GM21619 (cell line): Measurements from ENCODE around the gene VENTX.

ENCODE experiments used
- ATAC-seq: cut with Tn5 transposase; IDR thresholded peaks from one replicate; pipeline ENCODE4 v1.9.1; 2021; ENCODE audit not compliant: unreplicated experiment

VENTX gene

GRCh38 chr10:133201948-133202725, 35.5 kb upstream of the VENTX start:
- ATAC-seq: no peak

- no peak for ATAC-seq
Measured at GRCh38 chr10:133202778-133203651, 34.6 kb upstream of the VENTX start.

- no peak for ATAC-seq
Measured at GRCh38 chr10:133203652-133204195, 33.9 kb upstream of the VENTX start.

- ATAC-seq: no peak
Measured at GRCh38 chr10:133204226-133205015, 33.2 kb upstream of the VENTX start.

- ATAC-seq: no peak
Measured at GRCh38 chr10:133205146-133205545, 32.5 kb upstream of the VENTX start.

GRCh38 chr10:133206356-133207040, 31.2 kb upstream of the VENTX start:
- ATAC-seq: no peak

- no peak for ATAC-seq
Measured at GRCh38 chr10:133207041-133207600, 30.5 kb upstream of the VENTX start.

GRCh38 chr10:133207627-133208026, 30.0 kb upstream of the VENTX start:
- no peak for ATAC-seq

GRCh38 chr10:133208466-133208865, 29.2 kb upstream of the VENTX start:
- ATAC-seq: no peak

- ATAC-seq: no peak
Measured at GRCh38 chr10:133209117-133209516, 28.5 kb upstream of the VENTX start.

- ATAC-seq: no peak
Measured at GRCh38 chr10:133209641-133210040, 28.0 kb upstream of the VENTX start.

GRCh38 chr10:133210398-133211140, 27.1 kb upstream of the VENTX start:
- ATAC-seq: no peak

GRCh38 chr10:133211141-133211830, 26.4 kb upstream of the VENTX start:
- ATAC-seq: no peak

- ATAC-seq: no peak
Measured at GRCh38 chr10:133211959-133212852, 25.4 kb upstream of the VENTX start.

GRCh38 chr10:133212853-133213494, 24.7 kb upstream of the VENTX start:
- ATAC-seq: no peak

- no peak for ATAC-seq
Measured at GRCh38 chr10:133213641-133214467, 23.8 kb upstream of the VENTX start.
